ENCODE results near the gene BUD23.
A peak's percentile ranks its signal among the peaks of the same experiment; 100 is the strongest.

Gene BUD23

GRCh38 chr7:73680501-73680900 is 2.9 kb upstream of the BUD23 start:
- peaks cover 12% of the 10 kb centered on the region for H3K36me3 ChIP-seq
- no peak for DNase-seq
- no peaks in the 10 kb centered on the region for H3K9me3 ChIP-seq
- H3K4me3 ChIP-seq (ENCODE audit: low read depth, low read length), result no peak overlapping the region
- TF ChIP-seq CTCF (IDR thresholded peaks at IDR 0.05; ENCODE audit: low read depth, low read length), result no peak
- H3K4me1 ChIP-seq, result no peaks in the 10 kb centered on the region
- no peaks in the 10 kb centered on the region for H3K27me3 ChIP-seq

- H3K9me3 ChIP-seq, result no peaks in the 10 kb centered on the region
- TF ChIP-seq CTCF (IDR thresholded peaks at IDR 0.05; ENCODE audit: low read depth, low read length), result no peak
- DNase-seq, result no peak
- no peak overlapping the region for H3K4me3 ChIP-seq (ENCODE audit: low read depth, low read length)
- H3K27me3 ChIP-seq, result no peaks in the 10 kb centered on the region
- H3K36me3 ChIP-seq, result peaks cover 12% of the 10 kb centered on the region
- H3K4me1 ChIP-seq, result no peaks in the 10 kb centered on the region
Measured at GRCh38 chr7:73681031-73681430, 2.4 kb upstream of the BUD23 start.

GRCh38 chr7:73682745-73683055 is 697 bp upstream of the BUD23 start:
- no peaks in the 10 kb centered on the region for H3K9me3 ChIP-seq
- no peak for DNase-seq
- peaks cover 23% of the 10 kb centered on the region for H3K36me3 ChIP-seq
- no peaks in the 10 kb centered on the region for H3K27me3 ChIP-seq
- peak overlapping the region; percentile 83 for H3K4me3 ChIP-seq (ENCODE audit: low read depth, low read length)
- TF ChIP-seq CTCF (IDR thresholded peaks at IDR 0.05; ENCODE audit: low read depth, low read length), result no peak
- H3K4me1 ChIP-seq, result no peaks in the 10 kb centered on the region

- Histone ChIP-seq H3K36me3 (peaks cover 24% of the 10 kb centered on the region), H3K9me3 (no peaks in the 10 kb centered on the region), H3K4me3 (ENCODE audit: low read depth, low read length) (peak overlapping the region; percentile 83), H3K27me3 (no peaks in the 10 kb centered on the region), H3K4me1 (no peaks in the 10 kb centered on the region)
- TF ChIP-seq CTCF (IDR thresholded peaks at IDR 0.05; ENCODE audit: low read depth, low read length), result no peak
- DNase-seq, result no peak
Measured at GRCh38 chr7:73683788-73684693, 644 bp downstream of the BUD23 start.

GRCh38 chr7:73685311-73685710 is 1.9 kb downstream of the BUD23 start:
- no peak for DNase-seq
- Histone ChIP-seq H3K36me3 (peaks cover 30% of the 10 kb centered on the region), H3K27me3 (no peaks in the 10 kb centered on the region), H3K4me1 (no peaks in the 10 kb centered on the region), H3K4me3 (ENCODE audit: low read depth, low read length) (no peak overlapping the region), H3K9me3 (no peaks in the 10 kb centered on the region)
- TF ChIP-seq CTCF (IDR thresholded peaks at IDR 0.05; ENCODE audit: low read depth, low read length), result no peak

- Histone ChIP-seq H3K27me3 (no peaks in the 10 kb centered on the region), H3K4me3 (ENCODE audit: low read depth, low read length) (no peak overlapping the region), H3K9me3 (no peaks in the 10 kb centered on the region), H3K4me1 (no peaks in the 10 kb centered on the region), H3K36me3 (peaks cover 56% of the 10 kb centered on the region)
- no peak for TF ChIP-seq CTCF (IDR thresholded peaks at IDR 0.05; ENCODE audit: low read depth, low read length)
- no peak for DNase-seq
Measured at GRCh38 chr7:73688288-73688687, 4.9 kb downstream of the BUD23 start.
